ENCODE data around the gene PLS1.
"Not testable (repeated sequence)": the region's sequence is repeated elsewhere in the genome, so short reads cannot be mapped to it uniquely, and the experiment has no call there.

The PLS1 gene

DNA sequence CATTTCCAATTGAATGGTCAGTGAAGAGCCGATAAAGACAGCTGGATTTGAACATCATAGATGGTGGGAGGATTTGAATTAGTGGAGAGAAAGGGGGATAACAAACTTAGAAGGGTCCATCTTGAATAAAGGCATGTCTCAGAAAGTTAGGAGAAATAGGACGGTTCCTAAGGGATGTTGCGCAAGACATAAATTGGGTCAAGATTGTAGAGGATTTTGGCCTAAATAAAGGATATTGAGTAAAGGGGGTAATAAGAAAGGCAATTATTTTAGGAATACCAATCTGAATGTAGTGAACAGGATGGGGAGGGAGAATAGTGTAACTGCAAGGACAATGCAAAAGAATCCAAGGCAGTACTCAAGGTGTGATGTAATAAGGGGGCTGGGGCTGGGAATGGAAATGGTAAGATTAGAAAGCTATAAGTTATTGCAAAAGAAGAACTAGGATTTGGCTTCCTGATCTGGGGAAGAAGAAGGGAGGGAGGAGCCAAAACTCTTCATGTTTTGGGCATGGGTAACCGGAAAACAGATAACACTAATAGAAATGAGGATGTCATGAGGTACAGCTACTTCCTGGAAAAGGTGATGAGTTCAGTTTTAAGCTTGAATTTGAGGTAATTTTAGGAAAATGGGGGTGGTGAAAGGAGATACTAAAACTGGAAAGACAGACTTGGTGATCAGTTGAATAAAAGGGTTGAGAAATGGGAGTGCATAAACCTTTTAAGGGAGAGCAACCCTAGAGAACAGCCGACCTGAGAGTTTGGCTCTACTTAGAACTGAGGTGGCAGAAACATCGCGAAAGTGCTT, 110.3 kb downstream of the PLS1 start:
- no peak for DNase-seq

DNA sequence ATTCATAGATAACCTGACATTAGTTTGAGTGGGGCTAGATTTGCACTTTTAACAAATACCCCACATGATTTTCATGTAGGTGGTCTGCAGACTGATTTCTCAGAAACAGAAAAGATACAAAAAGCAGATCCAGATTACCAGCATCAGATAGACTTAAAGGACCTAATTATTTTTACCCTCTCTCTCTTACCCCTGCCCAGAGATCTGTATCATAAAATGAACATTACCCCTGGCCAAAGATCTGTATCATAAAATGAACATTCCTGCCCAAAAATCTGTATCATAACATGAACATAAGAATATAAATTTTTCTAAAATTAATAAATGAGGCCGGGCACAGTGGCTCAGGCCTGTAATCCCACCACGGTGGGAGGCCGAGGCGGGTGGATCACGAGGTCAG, 113.0 kb downstream of the PLS1 start:
- DNase-seq, result no peak

DNA sequence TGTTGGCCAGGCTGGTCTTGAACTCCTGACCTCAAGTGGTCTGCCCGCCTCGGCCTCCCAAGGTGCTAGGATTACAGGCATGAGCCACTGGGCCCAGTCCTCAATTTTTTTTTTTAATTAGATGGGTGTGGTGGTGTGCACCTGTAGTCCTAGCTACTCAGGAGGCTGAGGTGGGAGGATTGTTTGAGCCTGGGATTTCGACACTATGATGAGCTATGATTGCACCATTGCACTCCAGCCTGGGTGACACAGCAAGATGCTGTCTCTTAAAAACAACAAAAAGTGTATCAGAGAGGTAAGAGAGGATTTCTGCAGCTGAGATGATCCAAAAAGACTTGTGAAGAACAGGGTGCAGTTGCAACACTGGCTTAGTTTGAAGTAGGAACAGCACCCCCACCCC, 118.7 kb downstream of the PLS1 start:
- DNase-seq, result not testable (repeated sequence)

DNA sequence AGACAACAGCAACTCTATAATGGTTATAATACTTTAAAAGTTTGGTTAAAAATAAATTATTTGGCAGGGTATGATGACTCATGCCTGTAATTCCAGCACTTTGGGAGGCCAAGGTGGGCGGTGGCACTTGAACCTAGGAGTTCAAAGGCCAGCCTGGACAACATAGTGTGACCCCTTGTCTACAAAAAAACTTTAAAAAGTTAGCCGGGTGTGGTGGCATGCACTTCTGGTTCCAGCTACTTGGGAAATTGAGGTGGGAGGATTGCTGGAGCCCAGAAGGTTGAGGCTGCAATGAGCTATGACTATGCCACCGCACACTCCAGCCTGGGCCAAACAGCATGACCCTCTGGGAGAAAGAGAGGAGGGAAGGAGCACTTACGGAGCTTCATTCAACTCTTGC, 119.9 kb downstream of the PLS1 start:
- no peak for DNase-seq

DNA sequence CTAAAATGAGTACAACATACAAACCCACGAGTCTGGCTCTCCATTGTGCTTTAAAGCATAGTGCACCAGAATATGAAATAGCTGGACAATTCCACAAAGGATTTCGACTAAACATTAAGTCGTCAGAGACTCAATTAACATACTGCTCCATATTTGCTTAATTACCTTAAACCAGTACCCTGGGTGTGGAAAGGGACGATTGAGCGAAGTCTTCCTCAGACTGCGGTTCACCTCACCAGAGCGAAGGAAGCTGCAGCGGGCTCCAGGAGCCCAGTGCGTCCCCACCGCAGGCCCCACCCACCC, 127.4 kb downstream of the PLS1 start:
- no peak for DNase-seq

DNA sequence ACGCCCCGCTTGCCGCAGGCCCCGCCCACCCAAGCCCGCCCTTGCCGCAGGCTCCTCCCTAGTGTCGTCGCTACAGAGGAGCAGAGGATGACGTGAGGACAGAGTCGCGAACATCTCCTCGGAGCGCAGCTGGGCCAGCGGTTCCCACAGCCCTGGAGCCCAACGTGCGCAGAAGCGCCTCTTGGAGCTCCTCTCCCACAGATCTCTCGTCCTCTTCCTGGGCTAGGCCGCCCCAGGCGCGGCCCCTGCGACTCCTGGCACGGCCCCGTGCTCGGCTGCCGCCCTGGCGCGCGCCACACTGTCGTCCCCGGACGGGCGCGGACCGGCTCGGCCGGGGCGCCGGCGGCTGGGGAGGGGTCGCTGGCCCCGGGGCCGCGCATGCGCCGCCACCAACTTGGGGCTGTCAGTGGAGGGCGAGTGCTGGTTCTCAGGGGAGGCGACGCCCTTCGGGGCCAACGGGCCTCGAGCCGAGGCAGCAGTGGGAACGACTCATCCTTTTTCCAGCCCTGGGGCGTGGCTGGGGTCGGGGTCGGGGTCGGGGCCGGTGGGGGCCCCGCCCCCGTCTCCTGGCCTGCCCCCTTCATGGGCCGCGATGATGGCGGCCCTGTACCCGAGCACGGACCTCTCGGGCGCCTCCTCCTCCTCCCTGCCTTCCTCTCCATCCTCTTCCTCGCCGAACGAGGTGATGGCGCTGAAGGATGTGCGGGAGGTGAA, 127.9 kb downstream of the PLS1 start, which contains the start of gene TRPC1:
TRPC1 (plus strand) TSS at position 67 of the 714 bp plus-strand sequence; CDS start at position 593, 526 bp downstream.
- peak; percentile 75 for DNase-seq

DNA sequence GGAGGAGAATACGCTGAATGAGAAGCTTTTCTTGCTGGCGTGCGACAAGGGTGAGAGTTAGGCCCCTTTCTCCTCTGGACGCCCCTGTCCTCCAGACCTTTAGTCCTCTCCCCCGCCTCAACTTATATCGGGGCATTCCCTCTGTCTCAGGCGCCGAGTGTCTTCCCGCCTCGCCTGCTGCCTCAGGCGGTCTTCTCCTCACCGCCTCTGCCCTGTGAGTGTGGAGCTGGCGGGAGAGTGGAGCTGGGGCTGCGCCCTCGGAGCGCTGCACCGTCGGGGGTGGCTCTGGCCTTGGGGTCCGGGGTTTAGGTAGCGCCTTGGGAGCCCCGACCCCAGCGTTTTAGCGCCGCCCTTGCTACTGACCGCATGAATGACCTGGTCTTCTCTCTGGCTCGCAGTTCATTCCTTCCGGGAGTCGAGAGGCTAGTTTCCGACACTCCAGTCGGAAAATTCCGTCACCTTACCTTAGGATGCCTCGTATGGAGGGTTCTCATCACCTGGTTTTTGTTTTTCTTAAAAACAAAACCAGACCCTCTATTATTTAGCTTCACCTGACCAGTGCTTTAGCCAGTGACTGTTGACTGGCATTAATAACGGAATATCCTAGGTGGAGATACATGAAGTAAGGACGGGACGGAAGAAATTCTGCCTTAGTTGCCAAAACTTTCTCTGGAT, 128.6 kb downstream of the PLS1 start:
- peak; percentile 24 for DNase-seq

DNA sequence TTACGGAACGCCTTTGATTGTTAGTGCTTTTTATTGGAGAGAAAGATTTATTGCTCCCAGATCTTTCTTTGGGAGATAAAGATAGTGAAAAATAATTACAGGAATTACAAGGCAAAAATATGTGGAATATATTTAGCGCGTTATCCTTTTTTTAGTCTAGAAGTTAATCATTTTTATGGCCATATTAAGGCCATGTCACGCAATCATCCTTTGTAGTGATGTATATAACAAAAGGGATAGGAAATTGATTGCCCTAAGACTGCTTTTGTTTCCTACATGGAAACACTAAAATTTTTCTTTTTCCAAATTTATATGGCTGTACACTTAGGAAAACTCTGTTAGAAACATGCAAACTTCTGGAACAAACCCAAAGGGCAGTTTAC, 129.2 kb downstream of the PLS1 start:
- no peak for DNase-seq

DNA sequence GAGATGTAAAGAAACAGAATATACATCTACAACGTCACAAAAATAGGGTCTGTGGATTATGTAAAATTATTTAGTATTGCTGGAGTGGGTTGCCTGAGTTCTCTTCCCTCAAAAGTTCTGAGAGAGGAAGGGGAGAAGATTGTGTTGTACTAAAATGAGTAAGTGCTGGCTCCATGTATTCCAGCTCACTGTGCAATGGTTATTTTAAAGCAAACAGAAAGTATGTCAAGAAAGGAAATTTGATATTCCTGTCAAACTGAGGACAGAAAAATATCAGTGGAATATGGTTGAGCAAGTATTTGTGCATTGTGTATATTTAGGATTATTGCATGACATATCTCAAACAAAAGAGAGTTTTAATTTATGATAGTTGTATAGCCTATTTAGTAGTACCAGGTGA, 129.8 kb downstream of the PLS1 start:
- DNase-seq, result no peak

DNA sequence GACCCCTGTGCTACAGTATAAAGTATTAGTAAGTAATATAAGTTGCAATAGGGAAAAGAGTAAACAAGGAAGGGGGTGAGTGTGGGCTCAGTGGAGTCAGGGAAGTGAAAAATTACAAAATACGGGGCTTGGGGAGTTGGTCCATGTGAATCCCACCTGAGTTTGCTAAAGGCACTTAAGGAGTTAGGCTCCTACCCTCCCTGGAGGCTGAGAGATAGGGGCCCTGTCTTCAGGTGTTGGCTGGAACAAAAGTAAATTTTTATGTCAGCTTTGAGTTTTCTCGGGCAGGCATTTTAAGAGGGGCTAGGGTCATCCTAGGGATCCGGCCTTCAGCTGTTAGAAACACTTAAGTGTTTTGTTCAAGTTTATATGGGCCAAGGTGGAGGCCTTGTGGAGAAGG, 135.9 kb downstream of the PLS1 start:
- no peak for DNase-seq

DNA sequence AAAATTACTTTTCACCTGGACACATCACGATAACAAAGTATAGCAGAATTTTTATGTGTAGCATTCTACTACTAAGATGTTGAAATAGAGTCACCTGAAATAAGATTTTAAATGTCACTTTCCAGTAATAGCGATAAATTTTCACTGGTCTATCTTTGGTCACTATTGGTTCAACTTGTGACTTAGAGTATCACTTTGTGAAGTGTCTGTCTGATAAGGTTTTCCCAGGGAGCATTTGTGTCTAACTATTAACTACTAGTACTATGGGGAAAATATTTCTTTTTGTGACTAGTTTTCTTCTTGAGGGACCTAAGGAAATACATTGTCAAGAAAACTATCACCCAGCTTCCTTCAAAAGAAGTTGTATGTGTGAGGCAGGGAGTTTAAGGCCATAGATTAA, 138.6 kb downstream of the PLS1 start:
- no peak for DNase-seq

DNA sequence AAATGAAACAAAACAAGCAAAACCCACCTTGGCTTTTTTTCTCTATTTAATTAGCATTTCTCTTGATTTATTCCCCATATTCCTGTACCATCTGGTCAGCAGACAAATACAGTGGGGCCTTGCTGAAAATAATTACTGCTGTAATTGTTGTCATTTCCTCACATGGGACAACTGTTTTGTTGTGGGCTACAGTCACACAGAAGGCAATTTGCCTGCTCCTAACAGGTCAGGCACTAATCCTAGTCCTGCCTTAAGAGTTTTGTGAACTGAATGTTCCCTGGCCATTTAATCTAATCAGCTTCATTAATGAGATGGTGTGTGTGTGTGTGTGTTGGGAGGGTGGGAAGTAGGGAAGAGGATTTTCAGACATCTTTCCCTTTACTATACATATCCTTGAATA, 139.3 kb downstream of the PLS1 start:
- no peak for DNase-seq

DNA sequence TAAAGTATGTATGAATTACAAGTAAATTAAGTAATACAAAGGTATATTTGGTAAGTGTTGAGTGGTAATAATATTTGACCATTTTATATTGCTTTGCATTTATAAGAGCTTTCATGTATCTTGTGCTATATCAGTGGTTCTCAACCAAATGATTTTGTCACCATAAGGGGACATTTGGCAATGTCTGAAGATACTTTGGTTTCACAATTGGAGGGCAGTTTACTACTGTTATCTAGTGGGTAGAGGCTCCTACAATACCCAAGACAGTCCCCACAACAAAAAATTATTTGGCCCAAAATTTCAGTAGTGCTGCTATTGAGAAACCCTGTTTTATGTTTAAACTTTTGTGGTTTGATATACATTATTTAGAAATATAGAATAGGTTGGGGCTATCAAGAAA, 142.2 kb downstream of the PLS1 start:
- no peak for DNase-seq

DNA sequence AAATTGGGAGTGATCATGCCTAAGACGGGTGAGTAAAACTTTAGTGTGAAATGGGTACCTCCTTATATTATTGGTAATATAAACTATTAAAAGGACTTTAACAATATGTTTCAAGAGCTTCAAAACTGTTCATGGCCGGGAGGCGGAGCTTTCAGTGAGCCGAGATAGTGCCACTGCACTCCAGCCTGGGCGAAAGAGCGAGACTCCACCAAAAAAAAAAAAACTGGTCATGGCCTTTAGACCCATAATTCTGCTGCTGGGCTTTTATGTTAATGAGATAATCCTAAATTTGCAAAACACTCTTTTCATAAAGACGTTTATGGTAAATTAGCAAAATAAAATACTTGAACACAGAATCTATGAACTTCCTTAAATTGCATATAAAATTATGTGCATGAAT, 150.5 kb downstream of the PLS1 start:
- DNase-seq, result no peak

DNA sequence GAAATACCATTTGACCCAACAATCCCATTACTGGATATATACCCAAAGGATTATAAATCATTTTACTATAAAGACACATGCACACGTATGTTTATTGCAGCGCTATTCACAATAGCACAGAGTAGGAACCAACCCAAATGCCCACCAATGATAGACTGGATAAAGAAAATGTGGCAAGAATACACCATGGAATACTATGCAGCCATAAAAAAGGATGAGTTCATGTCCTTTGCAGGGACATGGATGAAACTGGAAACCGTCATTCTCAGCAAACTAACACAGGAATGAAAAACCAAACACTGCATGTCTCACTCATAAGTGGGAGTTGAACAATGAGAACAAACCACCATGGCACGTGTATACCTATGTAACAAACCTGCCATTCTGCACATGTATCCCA, 154.3 kb downstream of the PLS1 start:
- DNase-seq, result not testable (repeated sequence)

DNA sequence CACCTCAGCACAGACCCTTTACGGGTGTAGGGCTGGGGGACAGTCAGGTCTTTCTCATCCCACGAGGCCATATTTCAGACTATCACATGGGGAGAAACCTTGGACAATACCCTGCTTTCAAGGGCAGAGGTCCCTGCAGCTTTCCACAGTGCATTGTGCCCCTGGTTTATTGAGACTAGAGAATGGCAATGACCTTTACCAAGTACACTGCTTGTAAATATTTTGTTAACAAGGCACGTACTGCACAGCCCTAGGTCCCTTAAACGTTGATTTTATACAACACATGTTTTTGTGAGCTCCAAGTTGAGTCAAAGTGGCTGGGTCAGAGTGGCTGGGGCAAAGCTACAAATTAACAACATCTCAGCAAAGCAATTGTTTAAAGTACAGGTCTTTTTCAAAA, 156.4 kb downstream of the PLS1 start:
- not testable (repeated sequence) for DNase-seq

DNA sequence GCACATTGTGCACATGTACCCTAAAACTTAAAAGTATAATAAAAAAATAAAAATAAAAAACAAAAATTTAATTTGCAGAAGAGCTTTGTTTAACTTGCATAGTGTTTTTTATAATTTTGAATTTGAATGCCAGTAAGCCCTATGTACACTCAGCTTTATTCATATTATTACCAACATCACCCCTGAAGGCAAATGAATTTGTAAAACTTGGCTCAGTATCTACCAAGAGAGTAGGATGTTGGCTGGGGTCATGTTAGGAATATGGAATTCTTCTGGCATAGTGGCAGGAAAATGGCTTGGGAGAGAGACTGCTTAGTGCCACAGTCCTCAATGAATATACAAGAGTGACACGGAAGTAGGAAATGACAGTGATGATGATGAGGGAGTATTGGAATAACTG, 158.3 kb downstream of the PLS1 start:
- no peak for DNase-seq

Measured in activated naive CD4-positive, alpha-beta T cell treated with anti-CD3 and anti-CD28 coated beads, Interleukin-2, amount 50 U/mL, for 16 hours (primary cell).